ENCODE data around the gene CXCL11. TPM values are rescaled to one million over a fixed set of nuclear protein-coding genes. Genes with fewer than 3 reads are reported as not detected.

CXCL11 gene
- total and polyA plus RNA-seq, 10 of the 15 experiments (the other 5 are each of a cell fraction or from before 2014, with no cell fraction given): 0.04 TPM; not detected in 9

- no peak for TF ChIP-seq CREM (IDR thresholded peaks at IDR 0.05; ENCODE audit: low read depth)
- TF ChIP-seq ZNF274 (IDR thresholded peaks at IDR 0.05; ENCODE audit: insufficient read depth, insufficient read length): no peak
- TF ChIP-seq NKRF (conservative IDR thresholded peaks at IDR 0.05): no peak
- TF ChIP-seq NR2C1 (IDR thresholded peaks at IDR 0.05): no peak
- TF ChIP-seq RELA (IDR thresholded peaks at IDR 0.05; ENCODE audit: borderline replicate concordance, partially characterized antibody): no peak
- TF ChIP-seq IKZF1 (conservative IDR thresholded peaks at IDR 0.05): no peak
- TF ChIP-seq ELK1 (IDR thresholded peaks at IDR 0.05; ENCODE audit: low read depth, low read length): no peak
- no peak for TF ChIP-seq NBN (IDR thresholded peaks at IDR 0.05)
- no peak for TF ChIP-seq MYB (IDR thresholded peaks at IDR 0.05; ENCODE audit: borderline replicate concordance, low read depth, low read length)
- TF ChIP-seq KAT2A (conservative IDR thresholded peaks at IDR 0.05; ENCODE audit: control insufficient read depth, low read depth, low read length): no peak
Measured at GRCh38 chr4:76028350-76028765, 7.5 kb downstream of the CXCL11 start (continued).

GRCh38 chr4:76024065-76024464, 11.8 kb downstream of the CXCL11 start:
- H2AFZ ChIP-seq (ENCODE audit: control insufficient read depth, low read depth, low read length): no peak overlapping the region
- H3K4me2 ChIP-seq (ENCODE audit: control insufficient read depth, insufficient read depth): no peak overlapping the region
- no peaks in the 10 kb centered on the region for H3K9me3 ChIP-seq (replicated peaks; ENCODE audit: control insufficient read depth, insufficient read depth, low read length)
- ATAC-seq: no peak
- WGBS (ENCODE audit: insufficient coverage, insufficient replicate concordance, low lambda C conversion rate, missing lambda C conversion rate): 71% methylated on average over 4 of the region's 4 CpGs
- RAD21 ChIA-PET (ENCODE audit: unreplicated experiment): interaction anchor here (0.7 to 2.3 kb wide), 2 partner anchors 31 to 118 kb away, joined by 3 to 9 read pairs; no protein-coding TSS in a partner anchor
- no peak overlapping the region for H3K9ac ChIP-seq (ENCODE audit: control insufficient read depth, insufficient read depth, low read length)
- SMC1A ChIA-PET (ENCODE audit: uncharacterized antibody, unreplicated experiment): interaction anchor here (0.8 to 2.1 kb wide), 7 partner anchors 16 to 43 kb away, joined by 3 to 11 read pairs (median 4); no protein-coding TSS in a partner anchor
- no peak overlapping the region for H3K4me3 ChIP-seq
- intact Hi-C loops (cut with micrococcal nuclease; ENCODE audit: unreplicated experiment): no loop called here
- BruUV-seq (replicated peaks): no TSS peak
- FAIRE-seq: no peak
- H3K79me2 ChIP-seq (ENCODE audit: control insufficient read depth, insufficient read depth, low read length): no peaks in the 10 kb centered on the region
- H4K20me1 ChIP-seq (ENCODE audit: control insufficient read depth, insufficient read depth): no peaks in the 10 kb centered on the region
- POLR2A ChIA-PET: interaction anchor here (0.6 kb wide), 1 partner anchor 85 kb away, joined by 5 read pairs; no protein-coding TSS in a partner anchor
- H3K27ac ChIP-seq (ENCODE audit: control insufficient read depth, insufficient read depth): no peak overlapping the region
- CTCF ChIA-PET: interaction anchor here (0.9 to 3.5 kb wide), 4 partner anchors 9 to 35 kb away, joined by 3 to 25 read pairs (median 9); no protein-coding TSS in a partner anchor
- no peak for DNase-seq (ENCODE audit: low read depth, low spot score)
- no peak for TF ChIP-seq HCFC1 (IDR thresholded peaks at IDR 0.05; ENCODE audit: low read length)
- peak; percentile 18; the same call in 1 of the 2 replicates for TF ChIP-seq RUNX3 (IDR thresholded peaks at IDR 0.05; ENCODE audit: low read length)
- in situ Hi-C loops (cut with MboI): no loop called here
- no peaks in the 10 kb centered on the region; a peak in 1 of 4 replicates for H3K27me3 ChIP-seq (replicated peaks in 1 of 2; ENCODE audit: control insufficient read depth in 2 of 2, insufficient read depth in 2 of 2, low read length in 1 of 2)
- H3K4me1 ChIP-seq (ENCODE audit: control insufficient read depth, insufficient read depth, low read length): peaks cover 4% of the 10 kb centered on the region; the same call in 1 of the 2 replicates
- H3K36me3 ChIP-seq (ENCODE audit: control insufficient read depth in 2 of 2, insufficient read depth in 2 of 2, low read length in 1 of 2): no peaks in the 10 kb centered on the region
